Endothelial cell of umbilical vein (primary cell): ENCODE measurements around the gene TPRA1.

ENCODE experiments used
- JUN ChIP-seq: IDR thresholded peaks from 2 replicates; pipeline ENCODE4 v1.6.1; 2011; ENCODE audit warnings: borderline replicate concordance, low read depth; ENCODE audit not compliant: insufficient read length, insufficient read depth
- TF ChIP-seq, protein P1 (sequence below), 2 donors: IDR thresholded peaks; 1 replicate in 1 of 2; 2 replicates in 1 of 2; pipeline ENCODE4 v1.5.1; 2011; ENCODE audit warnings: low read length in 2 of 2, mild to moderate bottlenecking in 2 of 2, moderate library complexity in 2 of 2, control low read depth in 1 of 2, inconsistent platforms in 1 of 2, low read depth in 1 of 2; ENCODE audit not compliant: insufficient read depth in 1 of 2; ENCODE audit errors: extremely low read depth in 1 of 2
- TF ChIP-seq, protein P2 (sequence below): IDR thresholded peaks from 2 replicates; pipeline ENCODE4 v1.6.1; 2011; ENCODE audit not compliant: insufficient read depth, insufficient read length

DNA sequence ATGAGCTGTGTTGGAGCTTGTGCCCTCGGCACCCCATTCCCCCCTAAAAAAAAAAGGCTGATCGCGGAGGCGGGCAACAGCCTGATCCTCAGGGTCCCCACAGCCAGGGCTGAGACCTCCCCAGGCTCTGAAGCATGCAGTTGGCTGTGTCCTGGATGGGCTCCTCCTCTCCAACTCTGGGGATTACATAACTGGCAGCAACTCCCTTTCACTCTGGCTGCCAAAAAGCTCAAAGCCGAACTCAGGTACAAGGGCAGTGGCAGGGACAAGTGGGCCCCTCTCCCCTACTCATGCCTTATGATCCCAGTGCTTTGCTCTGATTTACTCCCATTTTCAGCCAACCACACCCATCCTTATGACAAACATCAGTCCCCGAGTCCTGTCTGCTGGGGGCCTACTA is 18.3 kb downstream of the TPRA1 start:
- TF ChIP-seq, protein P1, sequence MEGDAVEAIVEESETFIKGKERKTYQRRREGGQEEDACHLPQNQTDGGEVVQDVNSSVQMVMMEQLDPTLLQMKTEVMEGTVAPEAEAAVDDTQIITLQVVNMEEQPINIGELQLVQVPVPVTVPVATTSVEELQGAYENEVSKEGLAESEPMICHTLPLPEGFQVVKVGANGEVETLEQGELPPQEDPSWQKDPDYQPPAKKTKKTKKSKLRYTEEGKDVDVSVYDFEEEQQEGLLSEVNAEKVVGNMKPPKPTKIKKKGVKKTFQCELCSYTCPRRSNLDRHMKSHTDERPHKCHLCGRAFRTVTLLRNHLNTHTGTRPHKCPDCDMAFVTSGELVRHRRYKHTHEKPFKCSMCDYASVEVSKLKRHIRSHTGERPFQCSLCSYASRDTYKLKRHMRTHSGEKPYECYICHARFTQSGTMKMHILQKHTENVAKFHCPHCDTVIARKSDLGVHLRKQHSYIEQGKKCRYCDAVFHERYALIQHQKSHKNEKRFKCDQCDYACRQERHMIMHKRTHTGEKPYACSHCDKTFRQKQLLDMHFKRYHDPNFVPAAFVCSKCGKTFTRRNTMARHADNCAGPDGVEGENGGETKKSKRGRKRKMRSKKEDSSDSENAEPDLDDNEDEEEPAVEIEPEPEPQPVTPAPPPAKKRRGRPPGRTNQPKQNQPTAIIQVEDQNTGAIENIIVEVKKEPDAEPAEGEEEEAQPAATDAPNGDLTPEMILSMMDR (IDR thresholded peaks at IDR 0.05; ENCODE audit: extremely low read depth in 1 of 2, insufficient read depth in 1 of 2, low read depth in 1 of 2, low read length in 2 of 2): no peak
- TF ChIP-seq, protein P2, sequence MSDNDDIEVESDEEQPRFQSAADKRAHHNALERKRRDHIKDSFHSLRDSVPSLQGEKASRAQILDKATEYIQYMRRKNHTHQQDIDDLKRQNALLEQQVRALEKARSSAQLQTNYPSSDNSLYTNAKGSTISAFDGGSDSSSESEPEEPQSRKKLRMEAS: no peak
- TF ChIP-seq JUN: no peak
